ENCODE data around the gene KLHL25.

The KLHL25 gene, protein sequence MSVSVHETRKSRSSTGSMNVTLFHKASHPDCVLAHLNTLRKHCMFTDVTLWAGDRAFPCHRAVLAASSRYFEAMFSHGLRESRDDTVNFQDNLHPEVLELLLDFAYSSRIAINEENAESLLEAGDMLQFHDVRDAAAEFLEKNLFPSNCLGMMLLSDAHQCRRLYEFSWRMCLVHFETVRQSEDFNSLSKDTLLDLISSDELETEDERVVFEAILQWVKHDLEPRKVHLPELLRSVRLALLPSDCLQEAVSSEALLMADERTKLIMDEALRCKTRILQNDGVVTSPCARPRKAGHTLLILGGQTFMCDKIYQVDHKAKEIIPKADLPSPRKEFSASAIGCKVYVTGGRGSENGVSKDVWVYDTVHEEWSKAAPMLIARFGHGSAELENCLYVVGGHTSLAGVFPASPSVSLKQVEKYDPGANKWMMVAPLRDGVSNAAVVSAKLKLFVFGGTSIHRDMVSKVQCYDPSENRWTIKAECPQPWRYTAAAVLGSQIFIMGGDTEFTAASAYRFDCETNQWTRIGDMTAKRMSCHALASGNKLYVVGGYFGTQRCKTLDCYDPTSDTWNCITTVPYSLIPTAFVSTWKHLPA

DNA sequence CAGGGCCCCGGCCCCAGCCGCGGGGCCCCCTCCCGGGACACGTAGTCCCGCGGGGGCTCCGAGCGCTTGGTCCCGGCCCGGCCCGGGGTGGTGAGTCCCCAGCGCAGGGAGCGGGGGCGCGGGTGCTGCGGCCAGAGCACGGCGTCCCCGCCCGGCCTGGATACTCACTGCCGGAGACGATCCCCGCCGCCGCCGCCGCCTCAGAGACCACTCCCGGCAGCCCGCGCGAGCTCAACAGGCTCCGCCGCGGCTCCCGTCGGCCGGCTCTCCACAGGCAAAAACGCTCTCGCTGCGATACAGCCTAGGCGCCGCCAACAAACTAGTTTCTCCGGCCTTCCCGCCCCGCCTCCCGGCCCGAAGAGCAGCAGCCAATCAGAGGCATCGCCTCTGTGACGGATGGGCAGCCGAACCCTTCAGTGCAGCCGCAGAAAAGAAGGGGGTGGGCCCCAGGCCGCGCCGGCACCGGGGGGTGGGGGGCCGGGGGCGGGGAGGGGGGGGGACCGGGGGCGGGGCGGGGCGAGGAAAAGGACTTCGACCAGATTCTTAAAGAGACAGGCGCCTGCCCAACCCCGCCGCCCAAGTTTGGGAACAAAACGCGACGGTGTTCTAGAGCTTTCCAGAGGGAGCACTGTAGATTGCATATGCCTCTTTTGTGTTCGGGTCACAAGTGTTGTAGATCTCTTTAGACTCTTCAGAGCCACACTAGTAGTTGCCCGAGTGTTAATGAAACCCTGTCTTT is at the start of gene KLHL25:
Gene KLHL25, minus strand, starts transcription at position 328 of the 739 bp plus-strand sequence. CDS start 25,115 bp downstream, outside the sequence.
- in situ Hi-C loops (cut with MboI; ENCODE audit: low sequenced_read_pairs), result no loop called here

DNA sequence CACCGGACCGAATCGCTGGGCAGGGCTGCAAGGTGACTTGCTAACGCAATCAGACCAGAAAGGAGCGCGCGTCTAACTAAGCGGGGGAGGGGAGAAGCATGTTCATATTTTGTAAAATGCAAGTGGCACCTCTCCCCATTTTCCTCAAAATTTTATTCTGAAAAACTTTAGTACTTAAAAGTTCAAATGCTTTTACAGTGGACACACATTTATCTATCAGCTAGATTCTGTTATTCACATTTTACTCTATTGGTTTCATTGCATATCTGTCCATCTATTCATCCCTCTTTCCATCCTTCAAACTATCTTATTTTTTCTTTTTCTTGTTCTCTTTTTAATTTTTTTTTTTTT is 46.1 kb upstream of the KLHL25 start:
- in situ Hi-C loops (cut with MboI; ENCODE audit: low sequenced_read_pairs), result no loop called here

DNA sequence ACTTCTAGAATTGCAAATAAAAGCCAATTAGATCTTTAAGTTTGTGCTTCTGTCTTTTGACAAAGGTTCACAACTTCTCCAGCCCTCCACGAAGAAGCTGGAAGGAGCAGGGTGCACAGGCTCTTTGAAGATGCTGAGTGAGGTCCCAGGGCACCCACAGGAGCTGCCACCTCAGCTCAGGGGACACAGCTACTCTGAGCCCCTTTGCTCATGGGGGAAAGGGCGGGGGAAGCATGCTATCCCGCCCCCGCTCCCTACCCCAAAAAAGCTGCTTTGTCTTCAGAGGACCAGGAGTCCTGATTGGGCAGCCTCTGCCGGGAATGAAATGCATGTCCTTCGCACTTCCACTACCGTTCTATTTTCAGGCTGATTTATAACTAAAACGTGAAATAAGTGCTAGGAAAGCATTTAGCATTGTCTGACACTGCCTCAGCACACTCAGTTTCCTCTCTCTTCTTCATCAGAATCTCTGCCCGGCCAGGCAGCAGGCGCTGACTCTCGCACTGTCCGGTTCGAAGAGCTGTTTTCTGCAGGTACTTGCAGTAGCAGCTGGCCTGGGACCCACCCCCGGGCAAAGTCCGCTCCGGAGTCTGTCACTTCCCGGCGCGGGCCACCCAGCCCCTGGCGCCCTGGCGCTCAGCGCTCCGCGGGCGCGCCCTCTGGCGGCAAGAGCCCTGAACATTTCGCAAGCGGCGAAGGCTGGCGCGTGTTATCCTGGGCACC is 45.5 kb upstream of the KLHL25 start:
- in situ Hi-C loops (cut with MboI; ENCODE audit: low sequenced_read_pairs), result no loop called here

DNA sequence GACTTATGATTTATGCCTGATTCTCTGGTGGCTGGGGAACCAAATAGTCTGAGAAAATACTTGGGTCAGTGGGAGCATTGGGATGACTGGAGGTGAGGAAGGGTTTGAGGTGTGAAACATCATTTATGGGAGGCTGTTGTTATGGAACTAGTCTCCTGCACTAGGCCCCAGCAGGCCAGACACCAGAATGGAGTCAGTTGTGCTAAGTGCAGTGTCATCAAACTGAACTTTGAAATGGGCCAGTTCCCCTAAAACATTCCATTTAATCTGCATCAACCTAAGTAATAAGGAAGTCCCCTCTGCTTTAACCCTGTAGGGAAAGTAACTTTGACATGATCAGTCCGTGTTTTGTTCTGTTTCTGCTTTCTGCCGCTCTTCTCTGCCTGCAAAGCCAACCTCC is 44.9 kb upstream of the KLHL25 start:
- in situ Hi-C loops (cut with MboI; ENCODE audit: low sequenced_read_pairs), result loop anchor here (10.0 kb wide), 1 partner anchor 75 kb away; no protein-coding TSS in a partner anchor

DNA sequence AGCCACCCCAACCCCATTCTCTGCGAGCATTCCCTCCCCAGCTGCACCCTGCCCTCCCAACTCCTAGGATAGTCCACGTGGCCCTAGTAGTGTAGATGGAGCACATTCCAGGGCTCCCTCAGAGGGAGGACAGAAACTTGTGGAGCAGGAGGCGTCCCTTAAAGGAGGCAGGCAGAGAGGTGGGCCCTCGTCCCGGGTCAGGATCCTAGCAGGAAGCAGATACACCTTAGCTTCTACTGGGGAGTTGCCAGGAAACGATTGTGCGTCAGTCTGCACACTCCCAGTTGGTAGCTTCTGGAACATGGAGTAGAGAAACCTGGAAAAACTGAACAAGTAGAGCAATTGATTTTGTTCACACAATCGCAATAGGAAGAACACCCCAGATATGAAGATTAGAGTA is 43.9 kb upstream of the KLHL25 start:
- in situ Hi-C loops (cut with MboI; ENCODE audit: low sequenced_read_pairs), result loop anchor here (10.0 kb wide), 1 partner anchor 74 kb away; no protein-coding TSS in a partner anchor

DNA sequence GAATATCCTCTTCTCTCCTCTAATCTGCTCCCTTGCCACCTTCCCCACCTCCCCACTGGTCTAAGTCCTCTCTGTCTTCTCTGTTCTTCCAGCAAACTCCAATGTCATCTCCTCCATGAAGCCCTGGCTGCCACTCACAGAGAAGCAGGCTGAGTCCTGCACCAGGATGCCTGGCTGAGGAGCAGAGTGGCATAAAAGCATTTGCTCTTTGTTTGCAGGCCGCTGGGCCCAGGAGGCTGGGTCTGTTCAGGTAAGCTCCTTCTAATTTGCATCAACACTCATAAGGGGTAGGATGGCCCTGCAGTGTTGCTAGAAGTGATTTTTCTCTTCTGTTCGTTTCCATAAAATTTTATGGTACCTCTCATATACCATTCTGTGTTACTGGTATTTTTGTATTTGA is 43.2 kb upstream of the KLHL25 start:
- in situ Hi-C loops (cut with MboI; ENCODE audit: low sequenced_read_pairs), result loop anchor here (10.0 kb wide), 1 partner anchor 73 kb away; no protein-coding TSS in a partner anchor

DNA sequence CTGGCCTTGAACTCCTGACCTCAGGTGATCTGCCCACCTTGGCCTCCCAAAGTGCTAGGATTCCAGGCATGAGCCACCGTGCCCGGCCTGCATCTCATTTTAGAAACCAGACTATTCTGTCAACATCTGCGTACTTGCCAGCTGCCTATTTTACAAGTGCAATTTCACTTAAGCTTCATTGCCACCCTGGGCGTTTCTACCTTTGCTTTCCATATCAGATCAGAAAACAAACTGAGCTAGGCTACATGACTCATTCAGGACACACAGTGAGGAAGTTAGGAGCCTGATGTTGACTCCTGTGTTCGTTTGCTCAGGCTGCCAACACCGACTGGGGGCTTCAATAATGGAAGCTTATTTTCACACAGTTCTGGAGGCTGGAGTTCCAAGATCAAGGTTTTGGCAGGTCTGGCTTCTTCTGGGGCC is 42.3 kb upstream of the KLHL25 start:
- in situ Hi-C loops (cut with MboI; ENCODE audit: low sequenced_read_pairs), result loop anchor here (10.0 kb wide), 1 partner anchor 72 kb away; no protein-coding TSS in a partner anchor

DNA sequence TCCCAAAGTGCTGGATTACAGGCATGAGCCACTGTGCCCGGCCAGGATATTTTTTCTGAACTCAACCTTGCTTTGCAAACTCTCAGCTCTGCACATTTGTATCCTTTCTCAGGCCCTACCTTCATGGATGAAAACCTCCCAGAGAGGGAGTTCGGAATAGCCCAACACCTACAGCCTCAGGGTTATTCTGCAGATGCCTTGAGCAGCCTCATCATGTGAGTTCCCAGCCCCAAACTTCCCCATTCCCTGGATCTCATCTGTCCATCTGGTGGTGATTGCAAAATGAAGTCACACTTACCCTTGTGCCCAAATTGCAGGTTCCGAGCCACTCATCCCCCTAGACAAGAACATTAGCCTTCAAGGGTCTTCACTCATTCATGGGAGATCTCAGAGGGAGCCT is 39.9 kb upstream of the KLHL25 start:
- in situ Hi-C loops (cut with MboI; ENCODE audit: low sequenced_read_pairs), result loop anchor here (10.0 kb wide), 1 partner anchor 70 kb away; no protein-coding TSS in a partner anchor

DNA sequence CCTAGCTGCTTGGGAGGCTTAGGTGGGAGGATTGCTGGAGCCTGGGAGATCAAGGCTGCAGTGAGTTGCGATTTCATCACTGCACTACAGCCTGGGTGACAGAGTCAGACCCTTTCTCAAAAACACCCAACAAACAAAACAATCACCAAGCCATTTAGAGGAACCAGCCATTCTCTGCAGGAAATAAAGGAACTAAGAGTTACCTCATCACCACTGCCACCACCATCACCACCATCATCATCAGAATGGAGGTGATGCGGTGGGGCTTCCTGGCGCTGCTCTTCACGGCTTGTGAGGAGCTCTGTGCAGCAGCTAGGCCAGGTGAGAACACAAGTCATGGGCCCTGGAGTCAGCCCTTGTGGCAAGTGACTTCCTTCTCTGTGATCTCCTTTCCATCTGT is 37.7 kb upstream of the KLHL25 start:
- in situ Hi-C loops (cut with MboI; ENCODE audit: low sequenced_read_pairs), result loop anchor here (10.0 kb wide), 1 partner anchor 68 kb away; no protein-coding TSS in a partner anchor

DNA sequence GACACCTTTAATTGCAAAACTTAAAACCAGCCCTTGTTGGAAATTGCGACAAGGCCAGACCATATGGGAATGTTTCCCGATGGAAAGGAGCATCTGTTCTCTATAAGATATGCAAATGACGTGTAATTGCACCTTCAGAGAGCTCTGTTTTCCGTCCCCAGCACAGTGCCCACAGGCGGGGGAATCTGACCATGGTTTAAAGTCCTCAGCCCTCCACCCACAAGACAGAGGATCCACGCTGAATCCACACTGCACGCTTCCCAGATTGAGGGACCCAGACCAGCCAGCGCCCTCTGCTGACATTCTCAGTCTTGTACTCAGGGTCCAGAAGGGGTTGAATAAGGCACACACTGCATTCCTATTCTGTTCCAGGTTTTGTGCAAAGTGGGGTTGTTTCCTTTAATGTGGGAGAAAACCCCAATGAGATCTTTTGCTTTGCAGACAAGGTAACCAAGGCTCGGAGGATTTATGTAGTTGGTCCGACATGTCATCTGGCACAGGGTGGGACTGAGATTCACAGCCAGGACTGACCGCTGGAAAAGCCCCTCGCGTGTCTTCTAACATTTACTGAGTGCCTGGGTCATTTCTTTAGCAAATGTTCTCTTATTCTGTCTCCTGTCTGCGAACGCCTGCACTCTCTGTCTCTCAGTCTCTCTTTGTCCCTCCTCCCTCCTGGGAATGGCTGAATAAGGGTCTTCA is 36.8 kb upstream of the KLHL25 start:
- in situ Hi-C loops (cut with MboI; ENCODE audit: low sequenced_read_pairs), result loop anchor here (10.0 kb wide), 1 partner anchor 67 kb away; no protein-coding TSS in a partner anchor

DNA sequence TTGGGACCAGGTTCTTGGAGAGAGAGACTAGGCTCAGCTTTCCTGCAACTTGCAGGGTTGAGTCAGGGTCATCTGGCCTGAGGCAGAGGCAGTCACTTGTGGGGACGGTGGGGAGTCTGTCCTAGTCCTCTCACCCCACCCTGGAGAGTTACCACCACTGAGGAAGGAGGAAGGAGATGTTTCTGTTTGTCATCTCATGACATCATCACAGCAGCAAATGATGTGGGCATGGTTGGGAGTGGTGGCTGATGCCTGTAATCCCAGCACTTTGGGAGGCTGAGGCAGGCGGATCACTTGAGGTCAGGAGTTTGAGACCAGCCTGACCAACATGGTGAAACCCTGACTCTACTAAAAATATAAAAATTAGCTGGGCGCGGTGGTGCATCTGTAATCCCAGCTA is 35.0 kb upstream of the KLHL25 start:
- in situ Hi-C loops (cut with MboI; ENCODE audit: low sequenced_read_pairs), result loop anchor here (10.0 kb wide), 1 partner anchor 65 kb away; no protein-coding TSS in a partner anchor

DNA sequence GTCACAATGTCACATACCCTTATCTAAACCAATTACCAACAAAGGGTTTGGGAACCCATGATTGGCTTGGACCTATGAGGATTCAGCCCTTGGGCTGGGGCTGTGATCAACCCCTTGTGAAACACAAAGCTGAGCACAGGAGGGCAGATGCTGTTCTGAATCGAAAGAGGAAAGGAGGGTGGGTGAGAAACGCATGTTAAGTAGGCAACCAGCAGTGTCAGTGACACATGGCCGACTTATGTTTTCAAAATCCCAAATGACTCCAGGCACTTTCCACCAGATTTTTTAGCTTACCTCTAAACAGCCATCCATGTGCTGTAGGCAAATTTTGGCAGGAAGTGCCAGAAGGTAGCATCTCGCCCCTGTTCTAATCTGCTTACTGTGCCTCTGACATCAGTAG is 34.1 kb upstream of the KLHL25 start:
- in situ Hi-C loops (cut with MboI; ENCODE audit: low sequenced_read_pairs), result no loop called here

DNA sequence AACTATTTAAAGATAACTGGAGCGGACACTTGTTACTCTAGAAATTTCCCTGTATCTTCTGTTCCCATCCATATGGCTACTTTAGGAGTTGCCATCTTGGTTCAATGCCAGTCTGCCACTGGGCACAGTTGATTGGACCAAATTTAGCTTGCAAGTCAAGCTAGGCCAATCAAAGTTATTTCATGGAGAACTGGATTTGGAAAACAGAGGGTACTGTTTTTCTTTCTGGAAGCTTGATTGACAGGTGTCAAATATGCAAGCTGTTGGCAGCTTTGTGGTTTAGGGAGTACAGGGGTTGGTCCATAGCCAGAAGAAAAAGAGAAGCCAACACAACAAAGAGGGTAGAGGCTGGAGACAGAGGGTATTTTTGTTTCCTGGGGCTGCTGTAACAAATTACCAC is 33.4 kb upstream of the KLHL25 start:
- in situ Hi-C loops (cut with MboI; ENCODE audit: low sequenced_read_pairs), result no loop called here

DNA sequence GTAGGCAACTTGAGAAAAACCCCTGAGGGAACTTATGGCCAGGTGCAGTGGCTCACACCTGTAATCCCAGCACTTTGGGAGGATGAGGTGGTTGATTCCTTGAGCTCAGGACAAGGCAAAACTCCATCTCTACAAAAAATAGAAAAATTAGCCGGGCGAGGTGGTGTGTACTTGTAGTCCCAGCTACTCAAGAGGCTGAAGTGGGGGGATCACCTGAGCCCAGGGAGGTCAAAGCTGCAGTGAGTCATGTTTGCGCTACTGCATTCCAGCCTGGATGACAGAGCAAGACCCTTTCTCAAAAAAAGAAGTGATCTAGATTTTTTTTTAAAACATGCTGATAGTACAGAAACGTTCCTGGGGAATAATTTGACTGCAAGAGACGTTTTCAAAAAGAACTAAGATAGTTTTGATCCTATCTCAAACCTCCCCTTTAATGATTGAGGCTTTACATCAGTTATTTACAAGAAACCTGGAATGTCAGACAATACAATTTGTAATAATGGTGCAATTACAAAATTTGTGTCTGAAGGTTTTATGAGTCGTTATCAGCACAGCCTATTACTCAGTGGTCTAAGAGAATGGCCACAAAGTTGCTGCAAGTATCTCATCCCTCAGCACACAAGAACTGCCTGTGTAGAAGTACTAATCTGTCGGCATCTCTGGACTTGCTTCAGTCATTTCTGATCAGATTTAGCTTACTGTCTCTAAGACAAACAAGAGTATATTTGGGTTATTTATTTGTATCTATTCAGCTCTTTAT is 32.2 kb upstream of the KLHL25 start:
- in situ Hi-C loops (cut with MboI; ENCODE audit: low sequenced_read_pairs), result no loop called here

DNA sequence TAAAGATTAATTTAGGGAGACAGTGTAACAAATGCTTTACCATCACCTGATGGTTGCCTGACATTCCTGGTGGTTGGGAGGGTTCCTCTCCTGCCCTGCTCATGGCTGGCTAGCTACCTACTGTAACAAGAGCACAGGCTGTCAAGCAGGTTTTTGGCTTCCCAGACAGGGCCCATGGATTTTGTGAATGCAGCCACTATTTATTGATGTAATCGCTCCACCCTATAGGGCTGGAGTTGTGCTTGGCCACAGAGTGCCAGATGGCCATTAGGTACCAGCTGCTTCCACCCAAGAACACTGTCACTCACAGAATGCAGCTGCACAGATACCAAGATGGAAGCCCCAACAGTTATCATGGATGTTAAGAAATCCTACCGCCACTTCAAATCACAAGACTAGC is 31.0 kb upstream of the KLHL25 start:
- in situ Hi-C loops (cut with MboI; ENCODE audit: low sequenced_read_pairs), result no loop called here

DNA sequence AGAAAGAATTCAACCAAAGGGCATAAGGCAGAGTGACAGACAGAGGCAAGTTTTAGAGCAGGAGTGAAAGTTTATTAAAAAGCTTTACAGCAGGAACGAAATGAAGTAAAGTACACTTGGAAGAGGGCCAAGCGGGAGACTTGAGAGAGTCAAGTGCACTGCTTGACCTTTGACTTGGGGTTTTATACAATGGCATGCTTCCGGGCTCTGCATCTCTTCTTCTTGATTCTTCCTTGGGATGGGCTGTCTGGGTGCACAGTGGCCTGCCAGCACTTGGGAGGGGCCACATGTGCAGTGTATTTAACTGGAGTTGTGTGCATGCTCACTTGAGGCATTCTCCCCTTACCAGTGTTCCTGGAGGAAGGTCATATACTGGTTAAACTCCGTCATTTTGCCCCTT is 30.4 kb upstream of the KLHL25 start:
- in situ Hi-C loops (cut with MboI; ENCODE audit: low sequenced_read_pairs), result no loop called here

DNA sequence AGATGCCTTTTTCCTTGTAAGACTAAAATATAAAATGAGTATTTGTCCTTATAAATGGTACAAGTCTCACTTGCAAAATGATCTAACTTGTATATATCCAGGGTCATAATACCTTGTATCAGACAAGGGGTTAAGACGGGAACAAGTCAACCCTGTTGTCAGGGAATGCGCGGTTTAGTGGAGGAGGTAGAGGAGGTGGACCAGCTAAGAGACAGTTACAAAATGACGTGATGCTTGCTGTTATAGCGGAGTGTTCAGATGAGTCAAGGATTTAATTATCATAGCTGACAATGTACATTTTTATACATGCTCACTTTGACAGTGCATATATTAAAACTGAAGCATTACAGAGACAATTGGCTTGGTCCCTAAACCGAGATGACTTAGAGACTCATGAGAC is 26.8 kb upstream of the KLHL25 start:
- in situ Hi-C loops (cut with MboI; ENCODE audit: low sequenced_read_pairs), result no loop called here

DNA sequence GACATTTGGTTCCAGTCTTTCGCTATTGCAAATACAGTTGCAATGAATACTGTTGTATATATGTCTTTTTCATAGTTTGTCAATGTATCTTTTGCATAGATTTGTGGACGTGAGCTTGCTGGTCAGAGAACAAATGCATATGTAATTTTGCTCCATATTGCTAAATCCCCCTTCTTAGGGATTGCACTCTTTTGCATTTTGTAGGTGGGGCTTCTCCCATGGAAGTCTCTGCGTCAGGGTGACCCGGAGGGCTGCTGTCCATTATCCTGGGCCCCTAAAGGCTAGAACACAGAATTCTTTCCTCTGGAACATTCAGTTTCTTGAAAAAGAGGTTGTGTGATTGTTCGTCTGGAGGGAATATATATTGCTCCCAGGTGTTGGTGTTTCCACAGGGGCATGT is 25.2 kb upstream of the KLHL25 start:
- in situ Hi-C loops (cut with MboI; ENCODE audit: low sequenced_read_pairs), result no loop called here

DNA sequence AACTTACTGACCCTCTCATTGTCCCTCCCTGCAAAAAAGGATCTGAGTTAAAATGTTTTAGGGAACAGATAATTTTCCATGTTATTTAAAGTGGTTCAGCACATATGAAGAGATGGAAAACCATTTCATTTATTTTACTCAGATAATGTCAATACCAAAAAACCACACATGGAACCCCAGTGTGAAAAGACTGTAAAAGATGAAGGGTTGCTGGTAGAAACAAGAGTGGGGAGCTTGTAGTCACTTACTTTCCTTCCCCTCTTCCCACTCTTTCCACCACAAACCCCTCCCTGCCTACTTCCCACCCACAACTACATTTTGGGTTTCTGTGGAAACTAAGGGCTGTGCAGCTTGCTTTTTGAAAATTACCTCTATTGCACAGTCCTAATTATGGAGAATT is 18.5 kb upstream of the KLHL25 start:
- in situ Hi-C loops (cut with MboI; ENCODE audit: low sequenced_read_pairs), result no loop called here
